NCI-H2107 treated with DMSO at 0.1 percent for 48 hours (cell line): ENCODE data around the gene TMEM82.
"Not testable (repeated sequence)": the region's sequence is repeated elsewhere in the genome, so short reads cannot be mapped to it uniquely, and the experiment has no call there.

Experiments used
- DNase-seq: peaks from one replicate; lab custom pipeline; 2025; ENCODE audit not compliant: unreplicated experiment; lab: John Stamatoyannopoulos, UW

TMEM82 gene

GRCh38 chr1:15742339-15742801, at the start of gene TMEM82:
TMEM82 (plus strand) TSS chr1:15742499; CDS start chr1:15742560, 61 bp downstream.
- no peak for DNase-seq

GRCh38 chr1:15693371-15693770, 48.9 kb upstream of the TMEM82 start:
- DNase-seq = no peak

GRCh38 chr1:15696956-15697521, 45.3 kb upstream of the TMEM82 start:
- no peak for DNase-seq

- DNase-seq = no peak
Measured at GRCh38 chr1:15698201-15698600, 44.1 kb upstream of the TMEM82 start.

- not testable (repeated sequence) for DNase-seq
Measured at GRCh38 chr1:15699321-15699720, 43.0 kb upstream of the TMEM82 start.

- DNase-seq = no peak
Measured at GRCh38 chr1:15700508-15700907, 41.8 kb upstream of the TMEM82 start.

GRCh38 chr1:15701784-15702183, 40.5 kb upstream of the TMEM82 start:
- no peak for DNase-seq

GRCh38 chr1:15702722-15703550, 39.4 kb upstream of the TMEM82 start:
- no peak for DNase-seq

GRCh38 chr1:15703562-15703961, 38.7 kb upstream of the TMEM82 start:
- no peak for DNase-seq

GRCh38 chr1:15704526-15705183, 37.6 kb upstream of the TMEM82 start:
- no peak for DNase-seq

- no peak for DNase-seq
Measured at GRCh38 chr1:15705184-15705566, 37.1 kb upstream of the TMEM82 start.

GRCh38 chr1:15706751-15707150, 35.5 kb upstream of the TMEM82 start:
- DNase-seq = no peak

GRCh38 chr1:15707239-15707925, 34.9 kb upstream of the TMEM82 start:
- DNase-seq = no peak

GRCh38 chr1:15708486-15709137, 33.7 kb upstream of the TMEM82 start:
- DNase-seq = no peak

- no peak for DNase-seq
Measured at GRCh38 chr1:15709226-15709625, 33.1 kb upstream of the TMEM82 start.

GRCh38 chr1:15712168-15712567, 30.1 kb upstream of the TMEM82 start:
- no peak for DNase-seq

GRCh38 chr1:15714406-15715136, 27.7 kb upstream of the TMEM82 start:
- no peak for DNase-seq

GRCh38 chr1:15717418-15718125, 24.7 kb upstream of the TMEM82 start:
- peak; percentile 58 for DNase-seq

GRCh38 chr1:15718199-15718601, 24.1 kb upstream of the TMEM82 start:
- no peak for DNase-seq
